ENCODE data around the gene EMP1. TPM values are rescaled to one million over a fixed set of nuclear protein-coding genes. Genes with fewer than 3 reads are reported as not detected.

EMP1 gene
- total RNA-seq, 4 donors from 2014 or later: 231 to 489 (median 258) TPM

DNA sequence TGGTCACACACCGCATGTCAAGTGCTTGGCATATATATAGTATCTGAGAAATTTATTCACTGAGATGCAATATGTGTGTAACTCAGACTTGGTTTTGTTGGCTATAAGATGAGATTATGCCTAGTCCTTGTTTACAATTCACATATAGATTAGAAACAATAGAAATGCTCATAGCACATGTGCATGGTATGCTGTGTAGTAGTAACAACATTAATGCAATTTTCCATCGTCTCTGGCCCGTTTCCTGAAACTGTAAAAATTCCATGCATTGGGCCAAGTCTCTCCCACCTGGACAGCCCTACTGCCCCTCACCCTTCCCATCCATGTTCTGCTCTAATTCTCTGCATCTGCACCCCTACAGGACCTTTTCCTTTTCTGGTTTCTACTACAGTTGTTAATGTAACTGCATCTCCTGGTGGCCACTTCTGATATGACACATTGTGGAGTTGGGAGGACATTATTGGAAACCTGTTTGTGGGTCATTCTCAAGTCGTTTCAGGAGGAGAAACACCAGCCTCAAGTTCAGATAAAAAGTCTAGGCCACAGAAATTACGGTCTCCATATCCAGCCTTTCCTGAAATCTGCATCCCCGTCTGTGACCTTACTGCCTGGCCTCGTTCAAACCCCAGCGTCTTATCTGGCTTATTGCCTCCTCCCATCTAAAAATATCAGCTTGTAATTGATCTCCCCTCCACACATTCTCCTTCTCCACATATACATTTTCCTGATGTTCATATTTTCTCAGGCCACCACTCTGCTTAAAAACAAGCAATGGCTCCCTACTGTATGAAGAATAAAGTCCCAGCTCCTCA, 37.5 kb downstream of the EMP1 start:
- TF ChIP-seq EP300 (IDR thresholded peaks at IDR 0.05) (peak in 1 of 2 donors; percentile 20), CTCF (IDR thresholded peaks at IDR 0.05) (peak; percentile 57 to 84 (median 69)), POLR2A (IDR thresholded peaks at IDR 0.05) (no peak)
- DNase-seq (ENCODE audit: low spot score in 2 of 2): peak; percentile 46 to 96
- no peak overlapping the region for H3K4me3 ChIP-seq
- 69% methylated on average over 8 of the region's 8 CpGs for WGBS, 2 donors
- no peaks in the 10 kb centered on the region for H3K36me3 ChIP-seq
- peaks cover 0 to 7% (median 0%) of the 10 kb centered on the region in 4 donors for H3K4me1 ChIP-seq
- no peaks in the 10 kb centered on the region for H3K27me3 ChIP-seq
- no peaks in the 10 kb centered on the region for H3K9me3 ChIP-seq
- H3K27ac ChIP-seq: no peak overlapping the region

DNA sequence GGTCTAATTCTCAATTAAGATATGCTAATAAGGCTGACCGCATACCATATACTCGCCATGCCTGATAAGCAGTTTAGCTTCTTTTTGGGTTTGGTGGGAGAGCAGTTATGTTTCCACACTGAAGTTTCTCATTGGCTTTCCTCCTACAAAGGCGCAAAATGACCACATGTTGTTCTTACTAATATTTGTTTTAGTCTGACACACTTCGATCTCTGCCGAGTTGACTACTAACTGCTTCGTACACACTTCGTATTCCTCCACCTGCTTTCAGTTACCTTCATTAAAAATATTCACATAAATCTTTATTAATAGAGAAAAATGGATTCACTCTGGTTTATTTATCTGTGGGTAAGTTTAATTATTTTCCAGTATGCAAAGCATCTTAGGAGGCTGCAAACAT, 41.7 kb downstream of the EMP1 start:
- TF ChIP-seq POLR2A (IDR thresholded peaks at IDR 0.05): no peak
- no peak for TF ChIP-seq EP300 (IDR thresholded peaks at IDR 0.05)
- no peak for TF ChIP-seq CTCF (IDR thresholded peaks at IDR 0.05)
- no peaks in the 10 kb centered on the region for H3K27me3 ChIP-seq
- H3K27ac ChIP-seq: no peak overlapping the region
- no peak for DNase-seq (ENCODE audit: low spot score in 2 of 2)
- H3K9me3 ChIP-seq: no peaks in the 10 kb centered on the region
- WGBS, 2 donors: 78 to 92% methylated on average over 7 of the region's 7 CpGs
- H3K4me1 ChIP-seq: no peaks in the 10 kb centered on the region
- H3K4me3 ChIP-seq: no peak overlapping the region
- H3K36me3 ChIP-seq: no peaks in the 10 kb centered on the region

GRCh38 chr12:13241833-13242488, 45.4 kb downstream of the EMP1 start:
- Histone ChIP-seq H3K27me3 (no peaks in the 10 kb centered on the region), H3K36me3 (no peaks in the 10 kb centered on the region), H3K27ac (no peak overlapping the region), H3K4me3 (no peak overlapping the region), H3K9me3 (no peaks in the 10 kb centered on the region), H3K4me1 (no peaks in the 10 kb centered on the region)
- TF ChIP-seq EP300 (IDR thresholded peaks at IDR 0.05) (no peak), CTCF (IDR thresholded peaks at IDR 0.05) (no peak), POLR2A (IDR thresholded peaks at IDR 0.05) (no peak)
- 83 to 85% methylated on average over 2 of the region's 2 CpGs for WGBS, 2 donors
- no peak for DNase-seq (ENCODE audit: low spot score in 2 of 2)

- WGBS, 2 donors: 79% methylated on average over 4 of the region's 4 CpGs
- no peaks in the 10 kb centered on the region for H3K36me3 ChIP-seq
- H3K9me3 ChIP-seq: no peaks in the 10 kb centered on the region
- TF ChIP-seq CTCF (IDR thresholded peaks at IDR 0.05): no peak
- TF ChIP-seq EP300 (IDR thresholded peaks at IDR 0.05): no peak
- no peak for TF ChIP-seq POLR2A (IDR thresholded peaks at IDR 0.05)
- H3K27ac ChIP-seq: no peak overlapping the region
- no peak for DNase-seq (ENCODE audit: low spot score in 2 of 2)
- H3K27me3 ChIP-seq: no peaks in the 10 kb centered on the region
- H3K4me3 ChIP-seq: no peak overlapping the region
- H3K4me1 ChIP-seq: no peaks in the 10 kb centered on the region
These were observed 46.4 kb downstream of the EMP1 start for GRCh38 chr12:13242936-13243335.

DNA sequence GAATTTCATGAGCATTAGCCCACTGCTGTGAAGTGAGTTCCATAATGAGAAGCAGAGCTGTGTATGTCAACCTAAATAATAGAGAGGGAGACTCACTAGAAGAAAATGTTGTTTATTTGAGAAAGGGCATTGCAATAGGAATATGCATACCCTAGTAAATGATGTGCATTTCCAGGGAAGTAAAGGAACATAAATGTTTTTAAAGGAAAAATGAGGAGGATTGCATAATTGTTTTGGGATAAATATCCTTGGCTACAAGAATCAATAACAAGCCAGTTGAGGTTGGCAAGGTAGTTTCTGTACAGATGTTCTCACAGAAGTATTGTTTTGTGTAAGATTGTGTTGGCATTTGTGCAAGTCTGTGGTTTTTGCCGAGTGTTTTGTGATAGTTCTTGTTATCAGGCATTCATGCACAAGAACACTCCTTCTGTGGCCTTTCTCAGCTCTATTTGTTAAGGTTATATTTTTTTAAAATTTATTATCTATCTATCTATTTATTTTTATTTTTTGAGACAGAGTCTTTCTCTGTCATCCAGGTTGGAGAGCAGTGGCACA, 47.1 kb downstream of the EMP1 start:
- Histone ChIP-seq H3K4me3 (no peak overlapping the region), H3K36me3 (no peaks in the 10 kb centered on the region), H3K27me3 (no peaks in the 10 kb centered on the region), H3K27ac (no peak overlapping the region), H3K9me3 (no peaks in the 10 kb centered on the region), H3K4me1 (no peaks in the 10 kb centered on the region)
- DNase-seq (ENCODE audit: low spot score in 2 of 2): no peak
- no peak for TF ChIP-seq CTCF (IDR thresholded peaks at IDR 0.05)
- TF ChIP-seq POLR2A (IDR thresholded peaks at IDR 0.05): no peak
- no peak for TF ChIP-seq EP300 (IDR thresholded peaks at IDR 0.05)
- WGBS, 2 donors: 41 to 58% methylated on average over 1 of the region's 1 CpG

Data from tibial nerve (tissue), 4 donors.